ENCODE measurements around the gene ASPG. TPM values are rescaled to one million over a fixed set of nuclear protein-coding genes. Genes with fewer than 3 reads are reported as not detected.

ASPG gene
- total and polyA plus RNA-seq, 2 experiments from 2014 or later = not detected

DNA sequence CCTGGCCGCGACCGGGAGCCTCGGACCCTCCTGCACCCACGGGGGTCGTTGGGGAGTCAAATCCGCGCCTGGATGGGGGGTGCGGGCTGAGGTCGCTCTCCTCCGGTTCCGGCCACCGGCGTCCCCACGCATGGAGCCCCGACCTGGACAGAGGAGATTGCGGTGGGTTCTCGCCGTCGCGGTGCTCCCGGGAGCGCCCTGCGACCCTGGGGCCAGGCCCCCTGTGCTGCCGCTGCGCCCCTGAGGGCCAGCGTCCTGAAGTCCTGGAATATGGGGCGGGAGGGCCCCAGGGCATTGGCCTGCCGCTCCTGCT is 345 bp downstream of the ASPG start:
- Histone ChIP-seq H3K27me3 (replicated peaks; ENCODE audit: insufficient read depth) (no peaks in the 10 kb centered on the region; the same call in 1 of the 2 replicates), H3K9ac (no peak overlapping the region), H3K79me2 (ENCODE audit: insufficient read depth) (no peaks in the 10 kb centered on the region), H3K9me3 (ENCODE audit: low read depth) (no peaks in the 10 kb centered on the region), H3K27ac (no peak overlapping the region), H3K9me2 (ENCODE audit: insufficient read depth) (no peaks in the 10 kb centered on the region), H3K4me3 (no peak overlapping the region), H4K20me1 (ENCODE audit: insufficient read depth) (no peaks in the 10 kb centered on the region), H3K4me1 (ENCODE audit: insufficient read depth) (no peaks in the 10 kb centered on the region), H3F3A (ENCODE audit: insufficient read depth) (no peaks in the 10 kb centered on the region), H3K36me3 (ENCODE audit: low read depth) (no peaks in the 10 kb centered on the region), H2AFZ (no peak overlapping the region), H3K4me2 (ENCODE audit: unreplicated experiment) (no peak overlapping the region)
- in situ Hi-C loops (cut with MboI) = no loop called here
- DNase-seq = no peak
- WGBS, 2 experiments (ENCODE audit: low coverage in 1 of 2, low lambda C conversion rate in 2 of 2, missing lambda C conversion rate in 2 of 2) = 42 to 56% methylated on average over 21 to 28 of the region's 29 CpGs
- TF ChIP-seq EZH2 (IDR thresholded peaks at IDR 0.05; ENCODE audit: insufficient read depth, poor library complexity, severe bottlenecking) (no peak), EZH2phosphoT487 (IDR thresholded peaks at IDR 0.05; ENCODE audit: insufficient read depth, low read depth) (no peak)

DNA sequence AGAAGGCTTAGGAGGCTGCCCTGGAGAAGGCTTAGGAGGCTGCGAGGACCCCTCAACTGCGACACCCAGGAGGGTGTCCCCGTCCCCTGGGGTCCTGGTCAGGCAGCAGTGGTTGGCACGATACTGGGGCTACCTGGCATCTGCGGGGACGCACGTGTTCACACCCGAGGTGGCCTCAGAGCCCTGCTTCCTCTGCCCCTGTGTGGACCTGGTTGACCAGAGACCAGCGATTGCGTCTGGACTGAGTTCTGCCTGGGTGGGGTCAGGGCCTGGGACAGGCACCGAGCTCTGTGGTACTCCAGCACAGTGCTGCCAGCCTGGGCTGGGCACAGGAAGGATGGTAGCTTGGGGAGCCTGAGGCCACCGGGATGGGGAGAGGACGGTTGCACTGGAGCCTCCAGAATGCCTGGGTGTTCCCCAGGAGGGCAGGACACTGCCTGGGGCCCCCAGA is 735 bp downstream of the ASPG start:
- H3K9ac ChIP-seq = no peak overlapping the region
- no peaks in the 10 kb centered on the region for H4K20me1 ChIP-seq (ENCODE audit: insufficient read depth)
- 58% methylated on average over 13 of the region's 13 CpGs for WGBS, 2 experiments (ENCODE audit: low coverage in 1 of 2, low lambda C conversion rate in 2 of 2, missing lambda C conversion rate in 2 of 2)
- no peak overlapping the region for H3K4me2 ChIP-seq (ENCODE audit: unreplicated experiment)
- TF ChIP-seq EZH2 (IDR thresholded peaks at IDR 0.05; ENCODE audit: insufficient read depth, poor library complexity, severe bottlenecking) = no peak
- TF ChIP-seq EZH2phosphoT487 (IDR thresholded peaks at IDR 0.05; ENCODE audit: insufficient read depth, low read depth) = no peak
- H3K27me3 ChIP-seq (replicated peaks; ENCODE audit: insufficient read depth) = no peaks in the 10 kb centered on the region; the same call in 1 of the 2 replicates
- no peak overlapping the region for H3K27ac ChIP-seq
- H3F3A ChIP-seq (ENCODE audit: insufficient read depth) = no peaks in the 10 kb centered on the region
- no peak for DNase-seq
- no peaks in the 10 kb centered on the region for H3K9me2 ChIP-seq (ENCODE audit: insufficient read depth)
- H3K4me1 ChIP-seq (ENCODE audit: insufficient read depth) = no peaks in the 10 kb centered on the region
- H3K9me3 ChIP-seq (ENCODE audit: low read depth) = no peaks in the 10 kb centered on the region
- H2AFZ ChIP-seq = no peak overlapping the region
- H3K36me3 ChIP-seq (ENCODE audit: low read depth) = no peaks in the 10 kb centered on the region
- no peak overlapping the region for H3K4me3 ChIP-seq
- in situ Hi-C loops (cut with MboI) = no loop called here
- H3K79me2 ChIP-seq (ENCODE audit: insufficient read depth) = no peaks in the 10 kb centered on the region

DNA sequence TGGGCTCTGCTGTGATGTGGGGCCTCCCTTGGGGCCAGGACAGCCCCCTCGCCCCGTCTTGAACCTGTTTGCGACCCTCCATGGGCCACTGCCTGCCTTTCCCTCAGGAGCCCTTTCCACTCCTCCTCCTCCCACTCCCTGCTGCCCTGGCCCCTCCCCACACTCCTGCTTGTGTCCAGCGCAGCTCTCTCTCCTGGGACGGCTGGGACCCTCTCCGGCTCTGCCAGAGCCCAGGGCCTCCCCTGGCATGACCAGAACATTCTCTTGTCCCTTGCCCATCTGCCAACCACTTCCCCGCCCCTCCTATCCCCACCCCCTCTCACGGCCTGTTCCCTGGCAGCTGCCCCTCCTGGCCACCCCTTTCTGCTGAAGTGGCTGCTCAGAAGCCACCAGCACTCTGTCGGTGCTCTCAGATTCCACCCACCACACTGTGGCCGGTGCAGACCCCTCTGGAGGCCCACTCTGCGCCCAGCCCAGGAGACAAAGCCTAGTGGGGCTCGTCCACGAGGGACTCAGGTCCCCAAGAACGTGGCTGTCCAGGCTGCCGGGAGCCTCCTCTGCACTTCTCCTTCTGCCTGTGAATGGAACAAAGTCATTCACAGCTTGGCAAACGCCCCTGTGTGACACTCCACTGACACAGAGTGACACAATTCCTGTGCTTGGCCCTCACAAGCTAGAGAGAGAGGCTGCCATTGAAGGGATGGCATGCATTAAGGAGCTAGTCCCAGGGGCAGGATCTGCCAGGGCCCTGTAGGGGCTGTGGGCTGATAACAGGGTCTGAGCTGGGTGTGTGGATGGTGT is 1.4 kb downstream of the ASPG start:
- WGBS, 2 experiments (ENCODE audit: low coverage in 1 of 2, low lambda C conversion rate in 2 of 2, missing lambda C conversion rate in 2 of 2) = 36 to 48% methylated on average over 11 to 16 of the region's 16 CpGs
- H3K9me2 ChIP-seq (ENCODE audit: insufficient read depth) = no peaks in the 10 kb centered on the region
- no peaks in the 10 kb centered on the region for H4K20me1 ChIP-seq (ENCODE audit: insufficient read depth)
- H3K36me3 ChIP-seq (ENCODE audit: low read depth) = no peaks in the 10 kb centered on the region
- H3K9me3 ChIP-seq (ENCODE audit: low read depth) = no peaks in the 10 kb centered on the region
- no peak overlapping the region for H3K4me3 ChIP-seq
- in situ Hi-C loops (cut with MboI) = no loop called here
- no peak for TF ChIP-seq EZH2 (IDR thresholded peaks at IDR 0.05; ENCODE audit: insufficient read depth, poor library complexity, severe bottlenecking)
- no peak for DNase-seq
- no peak overlapping the region for H3K27ac ChIP-seq
- H3K9ac ChIP-seq = no peak overlapping the region
- H2AFZ ChIP-seq = no peak overlapping the region
- no peak overlapping the region for H3K4me2 ChIP-seq (ENCODE audit: unreplicated experiment)
- H3K27me3 ChIP-seq (replicated peaks; ENCODE audit: insufficient read depth) = no peaks in the 10 kb centered on the region; the same call in 1 of the 2 replicates
- no peaks in the 10 kb centered on the region for H3K79me2 ChIP-seq (ENCODE audit: insufficient read depth)
- no peaks in the 10 kb centered on the region for H3F3A ChIP-seq (ENCODE audit: insufficient read depth)
- no peaks in the 10 kb centered on the region for H3K4me1 ChIP-seq (ENCODE audit: insufficient read depth)

DNA sequence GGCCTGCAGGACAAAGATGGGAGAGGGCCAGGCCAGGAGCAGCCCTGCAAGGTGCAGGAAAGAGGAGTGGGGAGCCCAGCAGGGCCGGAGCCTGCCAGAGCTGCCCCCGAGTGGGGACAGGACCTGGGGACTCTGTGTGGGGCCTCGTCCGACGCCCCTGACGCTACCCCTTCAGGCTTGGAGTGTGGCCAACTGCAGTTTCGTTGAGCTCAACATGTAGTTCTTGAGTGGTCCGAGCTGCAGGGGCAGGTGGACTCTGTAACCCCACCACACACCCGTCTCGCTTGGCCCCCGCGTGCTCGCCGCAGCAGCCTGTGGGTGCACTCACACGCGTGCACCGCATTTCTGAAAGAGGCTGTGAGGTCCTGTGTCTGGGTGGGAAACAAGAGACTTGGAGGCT is 2.0 kb downstream of the ASPG start:
- no peaks in the 10 kb centered on the region; the same call in 1 of the 2 replicates for H3K27me3 ChIP-seq (replicated peaks; ENCODE audit: insufficient read depth)

More for the DNA sequence above, 2.0 kb downstream of the ASPG start:
- Histone ChIP-seq H3K4me1 (ENCODE audit: insufficient read depth) (no peaks in the 10 kb centered on the region), H3K9ac (no peak overlapping the region), H3F3A (ENCODE audit: insufficient read depth) (no peaks in the 10 kb centered on the region), H4K20me1 (ENCODE audit: insufficient read depth) (no peaks in the 10 kb centered on the region), H3K4me3 (no peak overlapping the region), H3K9me3 (ENCODE audit: low read depth) (no peaks in the 10 kb centered on the region), H3K27ac (no peak overlapping the region), H3K4me2 (ENCODE audit: unreplicated experiment) (no peak overlapping the region), H3K36me3 (ENCODE audit: low read depth) (no peaks in the 10 kb centered on the region), H2AFZ (no peak overlapping the region), H3K79me2 (ENCODE audit: insufficient read depth) (no peaks in the 10 kb centered on the region), H3K9me2 (ENCODE audit: insufficient read depth) (no peaks in the 10 kb centered on the region)
- WGBS, 2 experiments (ENCODE audit: low coverage in 1 of 2, low lambda C conversion rate in 2 of 2, missing lambda C conversion rate in 2 of 2) = 78 to 84% methylated on average over 17 of the region's 17 CpGs
- TF ChIP-seq EZH2 (IDR thresholded peaks at IDR 0.05; ENCODE audit: insufficient read depth, poor library complexity, severe bottlenecking) (no peak), EZH2phosphoT487 (IDR thresholded peaks at IDR 0.05; ENCODE audit: insufficient read depth, low read depth) (no peak)
- in situ Hi-C loops (cut with MboI) = no loop called here
- no peak for DNase-seq

Measured in GM23248 (cell line).